GM21515 (cell line): ENCODE measurements around the gene LGI1.
"Not testable (repeated sequence)": the region's sequence is repeated elsewhere in the genome, so short reads cannot be mapped to it uniquely, and the experiment has no call there.

Experiments used
- ATAC-seq: cut with Tn5 transposase; IDR thresholded peaks from one replicate; pipeline ENCODE4 v1.9.1; 2021; ENCODE audit not compliant: unreplicated experiment

LGI1 gene

GRCh38 chr10:93804200-93804599 is 46.5 kb downstream of the LGI1 start:
- ATAC-seq, result no peak

- no peak for ATAC-seq
Measured at GRCh38 chr10:93806903-93807302, 49.2 kb downstream of the LGI1 start.

GRCh38 chr10:93807371-93807770 is 49.6 kb downstream of the LGI1 start:
- ATAC-seq, result no peak

GRCh38 chr10:93812659-93813338 is 55.1 kb downstream of the LGI1 start:
- ATAC-seq, result no peak

- ATAC-seq, result peak; percentile 59
Measured at GRCh38 chr10:93813507-93814465, 56.0 kb downstream of the LGI1 start.

- no peak for ATAC-seq
Measured at GRCh38 chr10:93815304-93816096, 57.8 kb downstream of the LGI1 start.

GRCh38 chr10:93816123-93816747 is 58.5 kb downstream of the LGI1 start:
- no peak for ATAC-seq

DNA sequence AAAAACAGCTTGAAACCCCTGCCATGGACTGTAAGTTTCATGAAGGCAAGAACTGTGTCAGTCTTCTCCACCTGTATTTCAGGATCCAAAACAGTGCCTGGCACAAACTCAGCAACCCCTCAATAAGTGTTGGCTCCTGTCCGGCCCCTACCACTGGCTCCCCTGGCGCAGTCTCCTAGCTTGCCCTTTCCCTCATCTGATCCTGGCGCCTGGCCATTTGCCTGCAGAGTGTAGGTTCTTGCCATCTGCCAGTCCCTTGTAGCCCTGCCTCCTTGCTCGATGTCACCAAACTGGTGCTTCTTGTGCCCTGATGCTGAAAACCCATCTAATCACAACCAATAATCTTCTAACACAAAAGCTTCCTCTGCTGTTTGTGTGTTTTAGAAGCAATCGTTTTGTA is 60.4 kb downstream of the LGI1 start:
- no peak for ATAC-seq

GRCh38 chr10:93819520-93819919 is 61.8 kb downstream of the LGI1 start:
- ATAC-seq, result no peak

DNA sequence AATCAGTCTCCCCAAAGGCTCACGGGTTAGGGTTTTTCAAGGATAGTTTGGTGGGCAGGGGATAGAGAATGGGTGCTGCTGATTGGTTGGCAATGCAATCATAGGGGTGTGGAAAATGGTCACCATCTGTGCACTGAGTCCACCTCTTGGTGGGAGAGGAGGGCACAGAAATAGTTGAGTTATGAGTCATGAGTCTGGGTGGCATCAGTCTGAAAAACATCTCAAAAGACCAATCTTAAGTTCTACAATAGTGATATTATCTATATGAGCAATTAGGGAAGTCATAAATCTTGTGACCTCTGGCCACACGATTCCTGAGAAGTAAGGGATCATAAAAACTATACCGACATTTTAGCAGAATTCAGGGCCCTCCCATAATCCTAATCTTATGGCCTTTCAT is 62.7 kb downstream of the LGI1 start:
- ATAC-seq, result no peak

DNA sequence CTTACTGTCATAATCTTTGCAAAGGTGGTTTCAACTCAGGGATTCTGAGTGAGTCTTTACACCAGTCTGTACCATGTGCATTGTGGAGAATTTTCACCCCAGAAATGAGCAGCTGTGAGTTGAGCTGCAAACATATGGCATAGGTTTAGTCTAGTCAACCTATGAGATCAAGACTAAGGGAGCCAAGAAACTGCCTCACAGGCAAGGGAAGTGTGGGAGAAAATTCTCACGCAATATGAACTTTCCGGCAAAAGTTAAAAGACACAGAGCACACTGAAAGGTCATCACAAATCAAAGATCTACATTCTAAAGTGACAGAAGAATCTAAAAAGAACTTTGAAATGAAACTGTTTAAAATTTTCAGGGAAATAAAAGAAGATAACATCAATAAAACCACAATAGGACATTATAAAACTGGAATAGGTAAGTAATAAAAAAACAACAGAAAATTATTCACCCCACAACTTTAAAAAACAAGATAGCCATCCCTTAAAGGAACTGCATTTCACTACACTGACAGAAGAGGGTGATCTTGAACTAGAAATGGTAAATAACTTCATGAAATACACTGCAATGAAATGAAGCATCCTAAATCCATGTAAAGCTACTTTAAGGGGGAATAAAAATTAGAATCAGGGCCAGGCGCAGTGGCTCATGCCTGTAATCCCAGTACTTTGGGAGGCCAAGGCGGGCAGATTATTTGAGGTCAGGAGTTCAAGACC is 63.5 kb downstream of the LGI1 start:
- ATAC-seq, result no peak

DNA sequence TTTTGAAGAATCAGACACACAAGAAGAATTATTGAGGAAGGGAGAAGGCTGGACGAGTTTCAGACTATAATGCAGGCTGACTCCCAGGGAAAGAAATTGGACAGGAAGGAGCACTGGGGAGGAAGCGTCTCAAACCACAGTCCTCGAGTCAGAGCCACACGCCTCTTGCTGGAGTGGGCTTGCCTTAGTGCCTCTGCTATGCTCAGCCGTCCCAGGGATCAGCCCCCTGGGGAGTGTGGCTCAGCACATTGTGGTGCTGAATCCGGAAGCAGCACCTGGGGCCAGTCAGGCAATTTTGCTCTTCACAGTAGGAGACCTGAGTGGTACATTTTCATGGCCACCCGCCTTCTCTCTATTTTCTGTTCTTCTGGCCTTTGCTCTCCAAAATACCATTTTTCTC is 68.6 kb downstream of the LGI1 start:
- no peak for ATAC-seq

DNA sequence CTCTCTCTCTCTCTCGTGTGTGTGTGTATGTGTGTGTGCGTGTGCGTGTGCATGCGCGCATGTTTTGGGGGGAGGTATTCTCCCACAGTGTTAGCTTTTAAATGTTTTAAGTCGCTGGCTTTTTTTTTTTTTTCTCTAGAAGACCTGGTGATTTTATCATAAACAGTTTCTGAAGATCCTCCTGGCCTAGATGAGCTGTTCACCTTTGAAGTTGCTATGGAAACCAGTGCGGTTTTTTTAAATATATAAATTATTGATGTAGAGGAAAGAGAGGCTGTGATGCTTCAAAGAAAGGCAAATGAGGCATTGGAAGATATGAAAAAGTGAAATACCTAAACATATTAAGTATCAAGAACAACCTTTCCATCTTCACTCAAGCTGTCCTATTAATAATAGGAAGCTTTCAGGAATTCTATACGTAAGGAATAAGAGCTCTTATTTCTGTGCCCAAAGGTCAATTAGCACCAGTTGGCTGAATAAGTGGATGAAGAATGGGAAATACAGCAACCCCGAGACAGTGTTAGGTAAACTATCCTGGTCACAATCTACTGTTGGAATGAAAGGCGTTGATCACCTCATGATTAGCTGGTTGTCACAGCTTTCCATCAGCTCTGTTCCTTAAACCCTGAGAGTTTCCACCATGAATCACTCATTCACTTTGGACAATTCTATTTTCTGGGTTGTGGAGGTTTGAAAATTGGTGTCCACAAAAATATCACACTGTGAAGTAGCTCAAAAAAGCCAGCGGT is 69.5 kb downstream of the LGI1 start:
- ATAC-seq, result no peak

GRCh38 chr10:93831065-93831464 is 73.3 kb downstream of the LGI1 start:
- ATAC-seq, result not testable (repeated sequence)

DNA sequence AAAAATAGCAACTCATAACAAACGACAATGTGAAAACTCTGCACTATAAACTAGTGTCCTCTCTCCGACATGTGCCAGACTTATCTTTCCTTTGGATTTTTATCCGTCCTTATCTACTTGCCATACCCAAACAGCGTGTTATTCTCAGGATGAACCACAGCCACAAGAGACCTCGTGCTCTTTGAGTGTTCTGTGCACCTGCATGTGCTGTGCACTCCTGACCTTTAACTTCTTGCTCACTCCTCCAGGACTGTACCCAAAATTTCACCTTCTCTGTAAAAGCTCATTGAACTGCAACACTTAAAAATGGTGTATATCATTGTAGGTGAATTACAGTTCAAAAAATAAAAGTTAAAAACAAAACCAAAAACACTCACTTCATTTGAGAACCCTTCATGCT is 78.0 kb downstream of the LGI1 start:
- ATAC-seq, result no peak

DNA sequence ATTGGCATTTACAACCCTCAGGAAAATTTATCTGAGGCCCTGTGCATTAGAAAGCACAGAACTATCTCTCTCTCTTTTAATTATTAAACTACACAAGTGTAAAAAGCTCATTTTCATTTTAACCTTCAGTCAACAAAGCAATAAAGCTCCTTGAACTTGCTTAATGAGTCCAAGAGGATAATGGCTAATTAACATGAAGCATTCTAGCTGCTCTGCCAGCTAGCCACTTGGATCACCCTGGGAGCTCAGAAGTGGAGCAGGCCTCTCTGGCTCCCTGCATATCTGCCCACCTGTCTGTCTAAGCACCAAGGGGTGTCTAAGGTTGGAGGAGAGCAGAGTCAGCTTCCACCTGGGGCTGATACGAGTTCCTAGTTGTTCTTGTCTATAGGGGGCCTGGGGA is 80.1 kb downstream of the LGI1 start:
- ATAC-seq, result no peak

- no peak for ATAC-seq
Measured at GRCh38 chr10:93838278-93838677, 80.5 kb downstream of the LGI1 start.

- no peak for ATAC-seq
Measured at GRCh38 chr10:93841961-93842360, 84.2 kb downstream of the LGI1 start.

GRCh38 chr10:93844979-93845626 is 87.4 kb downstream of the LGI1 start:
- ATAC-seq, result no peak
